Ishikawa (cell line): Measurements from ENCODE around the gene DNAL4.

ENCODE experiments used
- CEBPB ChIP-seq: IDR thresholded peaks from 2 replicates; pipeline ENCODE4 v1.6.1; 2012
- CREB1 ChIP-seq: IDR thresholded peaks from 2 replicates; pipeline ENCODE4 v1.6.1; 2012; ENCODE audit warnings: low read depth
- EGR1 ChIP-seq: IDR thresholded peaks from 2 replicates; pipeline ENCODE4 v1.6.1; 2012
- EP300 ChIP-seq: IDR thresholded peaks from 2 replicates; pipeline ENCODE4 v1.6.1; 2012; ENCODE audit warnings: borderline replicate concordance
- FOXM1 ChIP-seq: IDR thresholded peaks from 2 replicates; pipeline ENCODE4 v1.6.1; 2012; ENCODE audit warnings: low read depth, borderline replicate concordance
- MAX ChIP-seq: IDR thresholded peaks from 2 replicates; pipeline ENCODE4 v1.6.1; 2012
- NFIC ChIP-seq: IDR thresholded peaks from 2 replicates; pipeline ENCODE4 v1.6.1; 2012
- RAD21 ChIP-seq: IDR thresholded peaks from 2 replicates; pipeline ENCODE4 v1.6.1; 2012; ENCODE audit warnings: low read depth
- REST ChIP-seq: IDR thresholded peaks from 2 replicates; pipeline ENCODE4 v1.6.1; 2012; ENCODE audit warnings: low read depth, mild to moderate bottlenecking
- TAF1 ChIP-seq: IDR thresholded peaks from 2 replicates; pipeline ENCODE4 v1.6.1; 2012; ENCODE audit warnings: low read depth, mild to moderate bottlenecking
- TCF12 ChIP-seq: IDR thresholded peaks from 2 replicates; pipeline ENCODE4 v1.6.1; 2012; ENCODE audit warnings: low read depth
- TEAD4 ChIP-seq: IDR thresholded peaks from 2 replicates; pipeline ENCODE4 v1.6.1; 2012
- USF1 ChIP-seq: IDR thresholded peaks from 2 replicates; pipeline ENCODE4 v1.6.1; 2012
- YY1 ChIP-seq: IDR thresholded peaks from 2 replicates; pipeline ENCODE4 v1.6.1; 2012; ENCODE audit warnings: low read depth
- ZBTB7A ChIP-seq: IDR thresholded peaks from 2 replicates; pipeline ENCODE4 v1.6.1; 2012; ENCODE audit warnings: low read depth

Gene DNAL4

GRCh38 chr22:38830845-38831108 is 36.8 kb upstream of the DNAL4 start:
- TF ChIP-seq ZBTB7A (no peak), YY1 (no peak), TAF1 (no peak), REST (no peak)

- no peak for TF ChIP-seq USF1
- no peak for TF ChIP-seq CEBPB
- TF ChIP-seq FOXM1, result no peak
- no peak for TF ChIP-seq TCF12
- TF ChIP-seq EGR1, result no peak
- TF ChIP-seq RAD21, result no peak
- no peak for TF ChIP-seq CREB1
Measured at GRCh38 chr22:38830026-38830844, 36.3 kb upstream of the DNAL4 start.

- TF ChIP-seq TCF12 (no peak), RAD21 (no peak), TEAD4 (no peak), REST (no peak), NFIC (no peak), TAF1 (no peak), YY1 (no peak), ZBTB7A (no peak), EGR1 (no peak), CREB1 (no peak), CEBPB (no peak), MAX (no peak), USF1 (no peak), EP300 (no peak), FOXM1 (no peak)
Measured at GRCh38 chr22:38829485-38829884, 35.5 kb upstream of the DNAL4 start.

- TF ChIP-seq CREB1 (no peak), EP300 (no peak), REST (no peak), FOXM1 (no peak), CEBPB (no peak), RAD21 (no peak), YY1 (no peak), TEAD4 (no peak), TCF12 (no peak), TAF1 (no peak)
Measured at GRCh38 chr22:38828616-38829205, 34.8 kb upstream of the DNAL4 start.

- TF ChIP-seq ZBTB7A, result no peak
- no peak for TF ChIP-seq CEBPB
- no peak for TF ChIP-seq RAD21
- TF ChIP-seq USF1, result no peak
- TF ChIP-seq MAX, result no peak
- no peak for TF ChIP-seq EP300
Measured at GRCh38 chr22:38828191-38828590, 34.2 kb upstream of the DNAL4 start.
